Adrenal gland (tissue), 12 donors: ENCODE data around the gene PRR19. TPM values are rescaled to one million over a fixed set of nuclear protein-coding genes. Genes with fewer than 3 reads are reported as not detected.
"Not testable (repeated sequence)": the region's sequence is repeated elsewhere in the genome, so short reads cannot be mapped to it uniquely, and the experiment has no call there.

ENCODE experiments used
- DNase-seq, 7 donors: peaks; one replicate each; pipeline ENCODE4 v3.0.0-alpha.2; 2019 to 2020
- H3K27ac ChIP-seq, 5 donors: fragments of 200-600 bp; sonication (generic) in 4 of 5; 1 replicate in 3 of 5; 2 replicates in 2 of 5; pipeline versions ENCODE4 v1.5.1 to v1.8.0; 2016 to 2020; ENCODE audit warnings: mild to moderate bottlenecking in 1 of 5
- H3K27me3 ChIP-seq: fragments of 200-600 bp; 2 replicates; pipeline ENCODE4 v1.8.0; 2021
- H3K36me3 ChIP-seq, 2 donors: fragments of 200-600 bp; replicated peaks in 1 of 2; 1 replicate in 1 of 2; 2 replicates in 1 of 2; pipeline versions ENCODE4 v1.5.1 to v1.8.0; 2018 to 2022
- H3K4me1 ChIP-seq, 2 donors: fragments of 200-600 bp; replicated peaks in 1 of 2; 1 replicate in 1 of 2; 2 replicates in 1 of 2; pipeline versions ENCODE4 v1.5.1 to v1.8.0; 2018 to 2021
- H3K4me3 ChIP-seq, 4 donors: fragments of 200-600 bp; sonication (generic) in 3 of 4; one replicate each; pipeline ENCODE4 v1.5.1; 2016 to 2018
- H3K9me3 ChIP-seq, 3 donors: fragments of 200-600 bp; sonication (generic) in 1 of 3; replicated peaks in 1 of 3; 1 replicate in 2 of 3; 2 replicates in 1 of 3; pipeline versions ENCODE4 v1.5.1 to v1.8.0; 2016 to 2021
- POLR2A ChIP-seq, 2 donors: fragments of 450-650 bp; IDR thresholded peaks; one replicate each; pipeline ENCODE4 v1.6.1; 2017; ENCODE audit warnings: antibody characterized with exemption in 2 of 2, mild to moderate bottlenecking in 2 of 2, moderate library complexity in 1 of 2
- WGBS, 4 donors: extraction: QIAGEN DNeasy Blood & Tissue Kit in 2 of 4; methylation state at CpG; one replicate each; pipeline versions ENCODE4 v1.1.5 to v1.1.7; 2013 to 2017; 5-methylcytosine and 5-hydroxymethylcytosine counted together
- intact Hi-C, 2 donors: fragments of 100-400 bp; cut with DNase I; formaldehyde crosslinking; loops; one replicate each; pipeline versions ENCODE4 v1.14.1 to v1.15.0; 2022 to 2023
- polyA plus RNA-seq, 3 donors: library from polyadenylated mRNA; stranded (reverse); fragments of 200-250 nt in 2 of 3; fragments of 350-450 nt in 1 of 3; fragmentation: Illumina TruSeq in 1 of 3; extraction: RNeasy Lipid Tissue Mini Kit (QIAGEN cat#74804) in 1 of 3; gene quantifications; one replicate each; pipeline ENCODE4 v1.2.3, GENCODE V29; 2013 to 2014
- total RNA-seq, 9 donors: library from RNA; depleted of rRNA in 4 of 9; stranded (reverse); fragments of >200 nt in 4 of 9; fragments of 120-200 nt in 1 of 9; fragmentation: NEBNext Ultra II Directional in 1 of 9; extraction: Animal tissue kit (Norgen Biotek cat#: 25700) in 1 of 9; gene quantifications; one replicate each; pipeline versions ENCODE4 v1.1.0 to v1.2.4, GENCODE V29; 2013 to 2023
- TF ChIP-seq, protein P1 (sequence below), 6 experiments: fragments of 450-650 bp in 4 of 6; fragments of 200-600 bp in 2 of 6; sonication (generic) in 1 of 6; IDR thresholded peaks; 1 replicate in 5 of 6; 2 replicates in 1 of 6; pipeline versions ENCODE4 v1.5.1 to v1.8.0; 2016 to 2021; ENCODE audit warnings: antibody characterized with exemption in 6 of 6, mild to moderate bottlenecking in 2 of 6, moderate library complexity in 1 of 6
- donor health status: healthy with polysubstance abuse.
- donor health status: Bipolar disorder and iron deficiency.
- donor health status: DM: yes; HTN: yes; CAD: no.
- donor health status: DM: no; HTN: no; CAD: no.
- donor health status: DM: no; HTN: no; CAD: no.
- donor health status: DM: yes; HTN: yes; CAD: no.

The PRR19 gene
- total and polyA plus RNA-seq, 12 donors, result 0.51 to 2.5 (median 1.5) TPM

DNA sequence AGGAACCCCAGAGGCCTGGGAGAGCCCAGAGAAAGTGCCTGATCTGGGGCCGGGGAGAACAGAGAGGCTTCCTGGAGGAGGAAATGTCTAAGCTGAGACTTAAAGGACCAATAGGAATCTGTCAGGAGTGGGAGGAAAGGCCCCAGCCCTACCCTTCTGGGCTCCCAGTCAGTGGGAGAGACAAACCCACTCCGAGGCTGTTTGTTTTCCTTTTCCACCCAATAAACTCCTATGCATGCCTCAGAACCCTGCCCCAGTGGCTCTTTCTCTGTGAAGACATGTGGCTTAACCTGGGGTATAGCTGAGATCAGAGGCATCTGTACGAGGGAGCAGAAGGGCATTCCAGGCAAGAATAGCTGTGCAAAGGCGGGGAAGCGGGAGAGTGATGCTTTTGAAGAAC, 25.4 kb downstream of the PRR19 start:
- intact Hi-C loops, result loop anchor here in 1 of 2 donors (10.0 kb wide), 1 partner anchor 193 kb away; the partner anchor contains the start of gene POU2F2
- TF ChIP-seq, protein P1, sequence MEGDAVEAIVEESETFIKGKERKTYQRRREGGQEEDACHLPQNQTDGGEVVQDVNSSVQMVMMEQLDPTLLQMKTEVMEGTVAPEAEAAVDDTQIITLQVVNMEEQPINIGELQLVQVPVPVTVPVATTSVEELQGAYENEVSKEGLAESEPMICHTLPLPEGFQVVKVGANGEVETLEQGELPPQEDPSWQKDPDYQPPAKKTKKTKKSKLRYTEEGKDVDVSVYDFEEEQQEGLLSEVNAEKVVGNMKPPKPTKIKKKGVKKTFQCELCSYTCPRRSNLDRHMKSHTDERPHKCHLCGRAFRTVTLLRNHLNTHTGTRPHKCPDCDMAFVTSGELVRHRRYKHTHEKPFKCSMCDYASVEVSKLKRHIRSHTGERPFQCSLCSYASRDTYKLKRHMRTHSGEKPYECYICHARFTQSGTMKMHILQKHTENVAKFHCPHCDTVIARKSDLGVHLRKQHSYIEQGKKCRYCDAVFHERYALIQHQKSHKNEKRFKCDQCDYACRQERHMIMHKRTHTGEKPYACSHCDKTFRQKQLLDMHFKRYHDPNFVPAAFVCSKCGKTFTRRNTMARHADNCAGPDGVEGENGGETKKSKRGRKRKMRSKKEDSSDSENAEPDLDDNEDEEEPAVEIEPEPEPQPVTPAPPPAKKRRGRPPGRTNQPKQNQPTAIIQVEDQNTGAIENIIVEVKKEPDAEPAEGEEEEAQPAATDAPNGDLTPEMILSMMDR (IDR thresholded peaks at IDR 0.05), result no peak
- no peak for TF ChIP-seq POLR2A (IDR thresholded peaks at IDR 0.05)
- Histone ChIP-seq H3K36me3 (no peaks in the 10 kb centered on the region), H3K9me3 (no peaks in the 10 kb centered on the region), H3K4me3 (no peak overlapping the region), H3K27me3 (peaks cover 16% of the 10 kb centered on the region), H3K27ac (no peak overlapping the region), H3K4me1 (peaks cover 14 to 22% of the 10 kb centered on the region in 2 donors)
- no peak for DNase-seq
- WGBS, 4 donors, result 82 to 92% (median 90%) methylated on average over 5 of the region's 5 CpGs

DNA sequence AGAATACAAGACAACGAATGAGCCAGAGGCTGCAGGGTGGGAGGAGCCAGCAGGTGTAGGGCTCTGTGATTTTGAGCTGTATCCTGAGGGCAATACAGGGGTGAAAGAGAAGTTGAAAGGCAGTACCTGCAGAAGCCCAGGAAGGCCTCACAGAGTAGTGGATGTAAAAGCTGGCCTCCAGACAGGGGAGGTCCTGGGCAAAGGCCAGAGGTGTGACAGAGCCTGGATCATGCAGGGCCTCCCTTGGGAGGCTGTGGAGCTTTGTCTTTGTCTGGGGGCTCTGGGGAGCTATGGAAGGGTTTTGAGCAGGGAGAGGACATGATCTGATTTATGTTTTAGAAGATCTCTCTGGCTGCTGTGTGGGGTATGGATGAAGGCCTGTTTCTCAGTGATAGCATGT, 26.2 kb downstream of the PRR19 start:
- Histone ChIP-seq H3K9me3 (no peaks in the 10 kb centered on the region), H3K4me1 (peaks cover 14 to 22% of the 10 kb centered on the region in 2 donors), H3K27me3 (peaks cover 16% of the 10 kb centered on the region), H3K36me3 (no peaks in the 10 kb centered on the region), H3K27ac (no peak overlapping the region), H3K4me3 (no peak overlapping the region)
- intact Hi-C loops, result loop anchor here in 1 of 2 donors (10.0 kb wide), 1 partner anchor 193 kb away; the partner anchor contains the start of gene POU2F2
- WGBS, 4 donors, result 25 to 79% (median 49%) methylated on average over 1 of the region's 1 CpG
- DNase-seq, result no peak
- TF ChIP-seq, protein P1 (IDR thresholded peaks at IDR 0.05), result no peak
- no peak for TF ChIP-seq POLR2A (IDR thresholded peaks at IDR 0.05)

DNA sequence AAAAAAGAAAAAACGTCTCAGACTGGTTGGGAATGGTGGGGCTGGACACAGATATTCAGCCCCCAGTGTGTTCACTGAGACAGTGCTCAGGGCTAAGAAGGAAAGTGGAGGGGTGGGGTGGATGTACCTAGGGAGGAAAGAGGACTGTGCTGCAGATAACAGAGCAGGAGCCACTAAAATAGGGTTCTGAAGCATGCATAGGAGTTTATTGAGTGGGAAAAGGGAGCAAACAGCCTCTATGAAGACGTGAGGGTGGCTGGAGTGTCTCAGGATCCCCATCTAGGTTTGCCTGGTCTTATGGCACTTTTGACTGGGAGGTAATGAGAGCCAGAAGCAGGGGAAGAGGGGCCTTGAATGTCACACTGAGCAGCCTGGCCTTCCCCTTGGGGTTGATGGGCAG, 26.9 kb downstream of the PRR19 start:
- 64 to 89% (median 81%) methylated on average over 2 of the region's 2 CpGs for WGBS, 4 donors
- intact Hi-C loops, result loop anchor here in 1 of 2 donors (10.0 kb wide), 1 partner anchor 194 kb away; the partner anchor contains the start of gene POU2F2
- TF ChIP-seq, protein P1 (IDR thresholded peaks at IDR 0.05), result no peak
- TF ChIP-seq POLR2A (IDR thresholded peaks at IDR 0.05), result no peak
- Histone ChIP-seq H3K4me1 (peaks cover 14 to 25% of the 10 kb centered on the region in 2 donors), H3K4me3 (no peak overlapping the region), H3K27ac (no peak overlapping the region), H3K27me3 (peaks cover 9% of the 10 kb centered on the region), H3K36me3 (no peaks in the 10 kb centered on the region), H3K9me3 (no peaks in the 10 kb centered on the region)
- no peak for DNase-seq

DNA sequence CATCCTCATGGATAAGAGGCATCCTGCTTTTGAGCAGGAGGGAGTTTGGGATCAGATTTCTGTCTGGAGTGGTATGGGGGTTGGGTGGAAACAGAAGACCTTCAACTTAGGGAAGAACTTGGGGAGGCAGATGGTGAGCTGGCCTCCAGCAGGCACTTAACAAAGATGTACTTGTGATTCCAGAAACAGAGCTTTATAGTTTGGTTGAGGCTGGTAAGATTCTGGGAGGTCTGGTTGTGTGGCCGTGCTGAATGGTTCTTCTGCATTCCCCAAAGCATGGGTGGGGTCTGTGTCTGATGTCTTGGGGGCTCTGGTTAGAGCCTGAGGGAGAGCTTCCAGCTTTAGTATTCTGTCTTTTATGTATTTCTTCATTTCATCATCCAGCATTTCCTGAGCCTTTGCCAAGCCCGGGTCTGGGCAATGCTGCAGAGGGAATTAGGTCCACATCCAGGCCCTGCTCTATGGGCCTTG, 28.3 kb downstream of the PRR19 start:
- peaks cover 10 to 35% of the 10 kb centered on the region in 2 donors for H3K4me1 ChIP-seq
- no peak for TF ChIP-seq POLR2A (IDR thresholded peaks at IDR 0.05)
- TF ChIP-seq, protein P1 (IDR thresholded peaks at IDR 0.05), result no peak
- no peaks in the 10 kb centered on the region for H3K36me3 ChIP-seq
- WGBS, 4 donors, result 44 to 60% (median 50%) methylated on average over 2 of the region's 2 CpGs
- intact Hi-C loops, result no loop called here
- no peak overlapping the region for H3K27ac ChIP-seq
- no peak overlapping the region for H3K4me3 ChIP-seq
- no peaks in the 10 kb centered on the region for H3K9me3 ChIP-seq
- DNase-seq, result peak in 1 of 7 donors; percentile 22
- H3K27me3 ChIP-seq, result no peaks in the 10 kb centered on the region

DNA sequence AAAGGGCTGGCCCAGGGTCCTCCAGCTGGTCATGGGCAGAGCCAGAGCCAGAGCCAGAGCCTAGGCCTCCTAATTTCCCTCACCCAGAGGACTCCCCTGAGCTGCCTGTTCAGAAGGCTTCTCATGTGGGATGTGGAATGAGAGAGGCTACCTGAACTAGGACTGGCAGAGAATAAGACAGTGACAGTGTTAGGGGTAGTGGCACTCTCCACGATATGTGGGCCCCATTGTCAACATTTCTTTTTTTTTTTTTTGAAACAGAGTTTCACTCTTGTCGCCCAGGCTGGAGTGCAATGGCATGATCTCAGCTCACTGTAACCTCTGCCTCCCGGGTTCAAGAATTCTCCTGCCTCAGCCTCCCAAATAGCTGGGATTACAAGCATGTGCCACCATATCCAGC, 29.4 kb downstream of the PRR19 start:
- H3K4me3 ChIP-seq, intact Hi-C loops, H3K9me3 ChIP-seq, H3K27ac ChIP-seq, DNase-seq, H3K27me3 ChIP-seq, H3K36me3 ChIP-seq: not testable (repeated sequence)
- 87 to 96% (median 92%) methylated on average over 3 of the region's 3 CpGs for WGBS, 4 donors
- peaks cover 7 to 30% of the 10 kb centered on the region in 2 donors for H3K4me1 ChIP-seq
